ACHN (cell line): ENCODE results near the gene CST9L.
"Not testable (repeated sequence)": the region's sequence is repeated elsewhere in the genome, so short reads cannot be mapped to it uniquely, and the experiment has no call there.

ENCODE experiments used
- DNase-seq: peaks from one replicate; pipeline ENCODE4 v3.0.0-alpha.2; 2015
- in situ Hi-C: cut with HindIII; loops from 2 replicates; pipeline ENCODE4 v1.10.0; 2017; ENCODE audit warnings: low sequenced_read_pairs, low pct_ligation_motif_present, low pct_unique_long_range_greater_than_20kb

The CST9L gene

DNA sequence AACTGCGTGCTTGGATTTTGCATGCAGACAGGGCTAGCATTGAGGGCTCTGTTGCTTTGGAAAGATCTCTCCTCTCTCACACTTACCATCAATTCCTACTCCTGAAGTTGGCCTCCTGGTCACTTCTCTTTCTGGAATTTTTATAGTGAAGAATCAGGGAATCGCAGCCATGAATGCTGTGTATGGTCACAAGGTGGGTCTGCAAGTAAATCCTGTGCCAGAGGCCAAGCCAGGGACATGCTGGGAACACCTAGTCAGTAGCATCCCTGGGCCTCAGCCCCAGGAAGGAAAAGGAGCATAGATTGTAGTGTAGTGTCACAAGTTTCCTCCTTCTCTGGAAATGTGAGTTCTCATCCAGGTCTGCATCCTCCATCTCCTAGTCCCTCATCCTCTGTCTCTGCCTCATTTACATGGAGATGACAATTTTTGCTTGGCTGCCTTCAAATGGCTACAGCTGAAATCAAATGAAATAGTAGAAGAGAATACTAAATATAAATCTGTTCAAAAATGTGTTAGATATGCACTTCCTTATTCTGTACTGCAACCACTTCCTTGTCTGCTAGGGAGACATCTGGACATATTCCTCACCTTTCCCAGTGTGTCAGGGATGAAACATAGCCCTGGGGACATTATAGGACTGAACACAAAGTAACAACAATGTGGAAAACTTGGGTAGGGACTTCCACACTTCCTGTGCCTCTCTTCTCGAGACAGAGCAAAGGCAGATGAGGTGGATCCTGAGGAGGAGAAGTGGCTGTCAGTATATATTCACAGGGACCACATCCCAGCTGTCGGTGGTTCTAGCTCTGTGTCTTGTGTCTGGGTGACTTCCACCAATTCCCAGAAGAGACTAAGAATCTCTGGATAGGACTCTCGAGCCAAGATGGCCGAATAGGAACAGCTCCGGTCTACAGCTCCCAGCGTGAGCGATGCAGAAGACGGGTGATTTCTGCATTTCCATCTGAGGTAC lies 20.4 kb upstream of the CST9L start:
- in situ Hi-C loops: no loop called here

GRCh38 chr20:23587631-23588030 lies 19.3 kb upstream of the CST9L start:
- in situ Hi-C loops: no loop called here
- no peak for DNase-seq

More for the DNA sequence above, 20.4 kb upstream of the CST9L start:
- DNase-seq: no peak

- in situ Hi-C loops: no loop called here
- DNase-seq: no peak
Measured at GRCh38 chr20:23586735-23587525, 18.6 kb upstream of the CST9L start.

GRCh38 chr20:23585808-23586734 lies 17.8 kb upstream of the CST9L start:
- DNase-seq: no peak
- in situ Hi-C loops: no loop called here

GRCh38 chr20:23585449-23585807 lies 17.1 kb upstream of the CST9L start:
- DNase-seq: no peak
- in situ Hi-C loops: no loop called here

DNA sequence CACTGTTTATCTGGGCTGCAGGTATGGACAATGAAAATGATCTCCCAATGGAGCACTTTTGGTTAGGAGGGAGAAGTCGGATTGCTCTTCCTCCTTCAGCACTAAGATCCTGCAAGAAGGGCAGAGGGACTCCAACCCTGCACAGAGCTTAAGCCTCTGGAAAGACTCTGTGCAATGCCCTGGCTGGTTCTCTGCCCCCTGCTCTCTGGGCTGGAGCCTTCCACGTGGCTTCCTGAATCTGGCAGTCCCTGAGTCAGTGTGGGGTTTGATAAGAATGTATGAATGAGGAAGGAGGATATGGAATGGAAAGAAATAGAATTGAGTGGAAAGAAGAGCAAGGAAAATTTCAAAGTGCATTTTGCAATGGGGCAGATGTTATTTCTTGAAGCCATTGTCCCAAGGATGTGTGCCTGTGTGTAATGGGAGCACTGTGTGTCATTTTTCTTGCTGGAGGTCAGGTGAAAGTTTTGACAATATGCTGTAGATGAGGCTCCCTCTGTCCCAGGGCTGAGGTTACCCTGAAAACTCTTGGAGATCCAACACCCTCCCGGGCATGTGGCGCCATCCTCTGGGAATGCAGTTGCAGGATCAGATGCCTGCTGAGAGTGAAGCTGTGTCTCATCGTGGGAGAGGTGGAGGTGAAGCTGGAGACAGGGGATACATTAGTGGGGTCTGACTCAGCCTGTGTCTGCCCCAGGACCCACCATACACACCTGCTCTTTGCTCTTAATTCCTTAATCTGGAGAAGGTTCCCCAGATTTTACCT lies 16.3 kb upstream of the CST9L start:
- in situ Hi-C loops: no loop called here
- no peak for DNase-seq

- in situ Hi-C loops: no loop called here
- DNase-seq: peak; percentile 2
Measured at GRCh38 chr20:23583526-23583925, 15.2 kb upstream of the CST9L start.

DNA sequence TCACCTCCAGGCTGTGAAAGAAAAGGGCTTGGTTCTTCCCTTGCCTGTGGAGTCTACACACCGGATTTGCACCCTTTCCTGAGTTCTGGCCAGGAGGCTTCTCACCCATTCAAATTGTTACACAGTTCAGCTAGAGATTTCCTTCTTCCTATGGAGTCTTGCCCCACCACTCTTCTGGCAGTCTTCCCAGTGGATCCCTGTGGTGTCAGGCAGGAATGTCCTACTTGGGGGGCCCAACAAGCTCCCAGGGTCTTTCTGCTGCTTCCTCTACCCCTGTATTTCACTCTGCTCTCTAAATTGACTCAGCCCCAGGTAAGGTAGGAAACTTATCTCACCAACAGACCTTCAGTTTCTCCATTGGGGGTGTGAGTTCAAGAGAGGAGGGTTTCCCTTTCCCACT lies 14.0 kb upstream of the CST9L start:
- DNase-seq: no peak
- in situ Hi-C loops: no loop called here

GRCh38 chr20:23581833-23582232 lies 13.5 kb upstream of the CST9L start:
- in situ Hi-C loops, DNase-seq: not testable (repeated sequence)

DNA sequence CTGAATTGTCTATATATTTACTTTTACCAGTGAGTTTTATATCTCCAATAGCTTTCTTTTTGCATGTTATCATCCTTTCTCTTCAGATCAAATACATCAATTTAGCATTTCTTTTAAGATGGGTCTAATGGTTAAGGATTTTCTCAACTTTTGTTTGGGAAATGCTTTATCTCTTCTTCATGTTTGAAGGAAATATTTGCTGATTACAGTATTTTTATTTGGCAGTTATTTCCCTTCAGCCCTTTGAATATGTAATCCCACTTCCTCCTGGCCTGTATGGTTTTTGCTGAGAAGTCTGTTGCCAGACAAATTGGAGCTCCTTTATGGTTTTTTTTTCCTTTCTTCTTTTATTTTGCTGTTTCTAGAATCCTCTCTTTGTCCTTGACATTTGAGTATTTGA lies 6.7 kb upstream of the CST9L start:
- in situ Hi-C loops: no loop called here
- no peak for DNase-seq

GRCh38 chr20:23570178-23570760 lies 2.0 kb upstream of the CST9L start:
- no peak for DNase-seq
- in situ Hi-C loops: no loop called here

DNA sequence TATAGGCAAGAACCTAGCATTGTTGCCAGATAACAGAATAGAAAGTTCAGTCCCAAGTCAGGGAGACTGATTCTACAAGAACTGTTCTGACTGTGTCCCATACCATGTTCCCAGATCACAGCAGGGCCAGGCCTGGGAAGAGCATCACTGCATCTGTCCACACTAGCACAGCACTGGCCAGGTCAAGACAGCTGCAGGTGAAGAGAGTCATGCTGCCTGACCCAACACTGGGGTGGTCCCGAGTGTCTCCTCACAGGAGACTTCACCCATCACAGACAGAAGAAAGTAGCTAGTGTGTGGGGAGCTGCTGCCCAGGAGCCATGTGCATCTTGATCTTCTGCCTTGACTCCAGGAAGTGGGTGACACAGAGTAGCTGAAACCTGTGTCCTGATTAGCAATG lies 1.3 kb upstream of the CST9L start:
- no peak for DNase-seq
- in situ Hi-C loops: no loop called here

- in situ Hi-C loops: no loop called here
- DNase-seq: no peak
Measured at GRCh38 chr20:23568971-23569330, 667 bp upstream of the CST9L start.

- in situ Hi-C loops: no loop called here
- no peak for DNase-seq
Measured at GRCh38 chr20:23566199-23566932, 1.9 kb downstream of the CST9L start.

- DNase-seq: no peak
- in situ Hi-C loops: no loop called here
Measured at GRCh38 chr20:23565503-23566045, 2.7 kb downstream of the CST9L start.

- DNase-seq: no peak
- in situ Hi-C loops: no loop called here
Measured at GRCh38 chr20:23564927-23565326, 3.4 kb downstream of the CST9L start.
